ENCODE results near the gene CACYBP. TPM values are rescaled to one million over a fixed set of nuclear protein-coding genes. Genes with fewer than 3 reads are reported as not detected.

Gene CACYBP
- total RNA-seq, 1 experiment from 2014 or later = 384 TPM

GRCh38 chr1:175000697-175001187 is 995 bp downstream of the CACYBP start:
- peaks cover 30% of the 10 kb centered on the region for H3K36me3 Mint-ChIP-seq (ENCODE audit: insufficient read depth, unreplicated experiment)
- DNase-seq = no peak
- CTCF ChIA-PET = interaction anchor here (0.8 to 2.4 kb wide), 2 partner anchors 22 to 125 kb away, joined by 3 to 7 read pairs; no protein-coding TSS in a partner anchor
- H3K4me1 Mint-ChIP-seq (ENCODE audit: low read depth, unreplicated experiment) = peaks cover 47% of the 10 kb centered on the region
- BruUV-seq (replicated peaks) = no TSS peak
- no peaks in the 10 kb centered on the region for H3K27me3 Mint-ChIP-seq (ENCODE audit: unreplicated experiment)
- TF ChIP-seq CTCF (IDR thresholded peaks at IDR 0.05; ENCODE audit: unreplicated experiment) = no peak
- intact Hi-C loops (cut with micrococcal nuclease; ENCODE audit: unreplicated experiment) = no loop called here
- H3K27ac Mint-ChIP-seq (ENCODE audit: unreplicated experiment) = no peak overlapping the region
- H3K4me3 Mint-ChIP-seq (ENCODE audit: low read depth, unreplicated experiment) = no peak overlapping the region
- H3K9me3 Mint-ChIP-seq (ENCODE audit: low read depth, unreplicated experiment) = no peaks in the 10 kb centered on the region

- TF ChIP-seq CTCF (IDR thresholded peaks at IDR 0.05; ENCODE audit: unreplicated experiment) = no peak
- CTCF ChIA-PET = interaction anchor here (0.5 to 1.8 kb wide), 3 partner anchors 10 to 68 kb away, joined by 4 to 6 read pairs (median 5); no protein-coding TSS in a partner anchor
- H3K36me3 Mint-ChIP-seq (ENCODE audit: insufficient read depth, unreplicated experiment) = peaks cover 20% of the 10 kb centered on the region
- peak overlapping the region; percentile 65 for H3K27ac Mint-ChIP-seq (ENCODE audit: unreplicated experiment)
- peaks cover 30% of the 10 kb centered on the region for H3K4me1 Mint-ChIP-seq (ENCODE audit: low read depth, unreplicated experiment)
- no peaks in the 10 kb centered on the region for H3K9me3 Mint-ChIP-seq (ENCODE audit: low read depth, unreplicated experiment)
- intact Hi-C loops (cut with micrococcal nuclease; ENCODE audit: unreplicated experiment) = no loop called here
- no TSS peak for BruUV-seq (replicated peaks)
- DNase-seq = no peak
- H3K4me3 Mint-ChIP-seq (ENCODE audit: low read depth, unreplicated experiment) = no peak overlapping the region
- H3K27me3 Mint-ChIP-seq (ENCODE audit: unreplicated experiment) = no peaks in the 10 kb centered on the region
Observed at GRCh38 chr1:175002910-175003517, 3.3 kb downstream of the CACYBP start.

GRCh38 chr1:175003521-175003920 is 3.8 kb downstream of the CACYBP start:
- no peak overlapping the region for H3K4me3 Mint-ChIP-seq (ENCODE audit: low read depth, unreplicated experiment)
- no peak for TF ChIP-seq CTCF (IDR thresholded peaks at IDR 0.05; ENCODE audit: unreplicated experiment)
- CTCF ChIA-PET = interaction anchor here (0.6 to 1.8 kb wide), 2 partner anchors 10 to 11 kb away, joined by 4 to 5 read pairs; no protein-coding TSS in a partner anchor
- no peak for DNase-seq
- H3K27ac Mint-ChIP-seq (ENCODE audit: unreplicated experiment) = peak overlapping the region; percentile 65
- H3K4me1 Mint-ChIP-seq (ENCODE audit: low read depth, unreplicated experiment) = peaks cover 34% of the 10 kb centered on the region
- H3K9me3 Mint-ChIP-seq (ENCODE audit: low read depth, unreplicated experiment) = no peaks in the 10 kb centered on the region
- intact Hi-C loops (cut with micrococcal nuclease; ENCODE audit: unreplicated experiment) = no loop called here
- peaks cover 24% of the 10 kb centered on the region for H3K36me3 Mint-ChIP-seq (ENCODE audit: insufficient read depth, unreplicated experiment)
- no peaks in the 10 kb centered on the region for H3K27me3 Mint-ChIP-seq (ENCODE audit: unreplicated experiment)
- no TSS peak for BruUV-seq (replicated peaks)

- intact Hi-C loops (cut with micrococcal nuclease; ENCODE audit: unreplicated experiment) = no loop called here
- Mint-ChIP-seq H3K4me3 (ENCODE audit: low read depth, unreplicated experiment) (no peak overlapping the region), H3K36me3 (ENCODE audit: insufficient read depth, unreplicated experiment) (peaks cover 33% of the 10 kb centered on the region), H3K4me1 (ENCODE audit: low read depth, unreplicated experiment) (peaks cover 34% of the 10 kb centered on the region), H3K27me3 (ENCODE audit: unreplicated experiment) (no peaks in the 10 kb centered on the region), H3K27ac (ENCODE audit: unreplicated experiment) (peak overlapping the region; percentile 0), H3K9me3 (ENCODE audit: low read depth, unreplicated experiment) (no peaks in the 10 kb centered on the region)
- no TSS peak for BruUV-seq (replicated peaks)
- no peak for DNase-seq
- CTCF ChIA-PET = interaction anchor here (1.1 kb wide), 1 partner anchor 24 kb away, joined by 3 read pairs; no protein-coding TSS in a partner anchor
- TF ChIP-seq CTCF (IDR thresholded peaks at IDR 0.05; ENCODE audit: unreplicated experiment) = no peak
Observed at GRCh38 chr1:175005085-175005783, 5.5 kb downstream of the CACYBP start.
